Stomach (tissue), 4 donors: ENCODE measurements around the gene ATP6V1G3.
"Not testable (repeated sequence)": the region's sequence is repeated elsewhere in the genome, so short reads cannot be mapped to it uniquely, and the experiment has no call there.

ENCODE experiments used
- CTCF ChIP-seq, 7 experiments: fragments of 450-650 bp in 4 of 7; fragments of 200-600 bp in 3 of 7; sonication (generic) in 3 of 7; IDR thresholded peaks; one replicate each; pipeline ENCODE4 v1.5.1; 2016 to 2019; ENCODE audit warnings: antibody characterized with exemption in 7 of 7, control low read depth in 2 of 7, mild to moderate bottlenecking in 1 of 7
- POLR2A ChIP-seq, 4 donors: fragments of 450-650 bp; IDR thresholded peaks; one replicate each; pipeline ENCODE4 v1.6.1; 2016; ENCODE audit warnings: antibody characterized with exemption in 4 of 4, control low read depth in 2 of 4, mild to moderate bottlenecking in 1 of 4, moderate library complexity in 1 of 4
- POLR2AphosphoS5 ChIP-seq, 3 donors: sonication (generic); formaldehyde crosslinking; IDR thresholded peaks; one replicate each; pipeline ENCODE4 v1.6.1; 2016; ENCODE audit warnings: antibody characterized with exemption in 3 of 3

GRCh38 chr1:198524127-198524526 is 16.4 kb downstream of the ATP6V1G3 start:
- not testable (repeated sequence) for TF ChIP-seq CTCF, POLR2AphosphoS5, POLR2A (IDR thresholded peaks at IDR 0.05)
